ENCODE results near the gene TMEM208. TPM values are rescaled to one million over a fixed set of nuclear protein-coding genes. Genes with fewer than 3 reads are reported as not detected.
A peak's percentile ranks its signal among the peaks of the same experiment; 100 is the strongest.

Gene TMEM208
- total RNA-seq, 1 donor from 2014 or later: 49.2 TPM

DNA sequence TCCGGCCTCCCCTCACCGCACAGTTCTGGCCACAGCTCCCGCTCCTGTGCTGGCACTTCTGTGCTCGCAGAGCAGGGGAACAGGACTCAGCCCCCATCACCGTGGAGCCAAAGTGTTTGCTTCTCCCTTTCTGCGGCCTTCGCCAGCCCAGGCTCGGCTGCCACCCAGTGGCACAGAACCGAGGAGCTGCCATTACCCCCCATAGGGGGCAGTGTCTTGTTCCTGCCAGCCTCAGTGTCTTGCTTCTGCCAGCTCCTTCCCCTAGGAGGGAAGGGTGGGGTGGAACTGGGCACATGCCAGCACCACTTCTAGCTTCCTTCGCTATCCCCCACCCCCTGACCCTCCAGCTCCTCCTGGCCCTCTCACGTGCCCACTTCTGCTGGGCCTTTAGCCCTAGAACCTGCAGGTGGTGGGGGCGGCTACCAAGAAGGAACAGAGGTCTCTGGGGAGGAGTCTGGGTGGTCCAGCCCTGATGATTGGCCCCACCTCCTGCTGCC, 28.6 kb upstream of the TMEM208 start:
- H3K4me3 Mint-ChIP-seq: peak overlapping the region; percentile 39
- TF ChIP-seq, protein P1, sequence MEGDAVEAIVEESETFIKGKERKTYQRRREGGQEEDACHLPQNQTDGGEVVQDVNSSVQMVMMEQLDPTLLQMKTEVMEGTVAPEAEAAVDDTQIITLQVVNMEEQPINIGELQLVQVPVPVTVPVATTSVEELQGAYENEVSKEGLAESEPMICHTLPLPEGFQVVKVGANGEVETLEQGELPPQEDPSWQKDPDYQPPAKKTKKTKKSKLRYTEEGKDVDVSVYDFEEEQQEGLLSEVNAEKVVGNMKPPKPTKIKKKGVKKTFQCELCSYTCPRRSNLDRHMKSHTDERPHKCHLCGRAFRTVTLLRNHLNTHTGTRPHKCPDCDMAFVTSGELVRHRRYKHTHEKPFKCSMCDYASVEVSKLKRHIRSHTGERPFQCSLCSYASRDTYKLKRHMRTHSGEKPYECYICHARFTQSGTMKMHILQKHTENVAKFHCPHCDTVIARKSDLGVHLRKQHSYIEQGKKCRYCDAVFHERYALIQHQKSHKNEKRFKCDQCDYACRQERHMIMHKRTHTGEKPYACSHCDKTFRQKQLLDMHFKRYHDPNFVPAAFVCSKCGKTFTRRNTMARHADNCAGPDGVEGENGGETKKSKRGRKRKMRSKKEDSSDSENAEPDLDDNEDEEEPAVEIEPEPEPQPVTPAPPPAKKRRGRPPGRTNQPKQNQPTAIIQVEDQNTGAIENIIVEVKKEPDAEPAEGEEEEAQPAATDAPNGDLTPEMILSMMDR (conservative IDR thresholded peaks at IDR 0.05): peak; percentile 59
- no peaks in the 10 kb centered on the region for H3K9me3 Mint-ChIP-seq
- H3K36me3 Mint-ChIP-seq: peaks cover 6% of the 10 kb centered on the region
- H3K4me1 Mint-ChIP-seq (ENCODE audit: unreplicated experiment): no peaks in the 10 kb centered on the region
- H3K27ac Mint-ChIP-seq: no peak overlapping the region
- H3K27me3 Mint-ChIP-seq: no peaks in the 10 kb centered on the region
- no peak for DNase-seq (ENCODE audit: extremely low spot score, unreplicated experiment)

DNA sequence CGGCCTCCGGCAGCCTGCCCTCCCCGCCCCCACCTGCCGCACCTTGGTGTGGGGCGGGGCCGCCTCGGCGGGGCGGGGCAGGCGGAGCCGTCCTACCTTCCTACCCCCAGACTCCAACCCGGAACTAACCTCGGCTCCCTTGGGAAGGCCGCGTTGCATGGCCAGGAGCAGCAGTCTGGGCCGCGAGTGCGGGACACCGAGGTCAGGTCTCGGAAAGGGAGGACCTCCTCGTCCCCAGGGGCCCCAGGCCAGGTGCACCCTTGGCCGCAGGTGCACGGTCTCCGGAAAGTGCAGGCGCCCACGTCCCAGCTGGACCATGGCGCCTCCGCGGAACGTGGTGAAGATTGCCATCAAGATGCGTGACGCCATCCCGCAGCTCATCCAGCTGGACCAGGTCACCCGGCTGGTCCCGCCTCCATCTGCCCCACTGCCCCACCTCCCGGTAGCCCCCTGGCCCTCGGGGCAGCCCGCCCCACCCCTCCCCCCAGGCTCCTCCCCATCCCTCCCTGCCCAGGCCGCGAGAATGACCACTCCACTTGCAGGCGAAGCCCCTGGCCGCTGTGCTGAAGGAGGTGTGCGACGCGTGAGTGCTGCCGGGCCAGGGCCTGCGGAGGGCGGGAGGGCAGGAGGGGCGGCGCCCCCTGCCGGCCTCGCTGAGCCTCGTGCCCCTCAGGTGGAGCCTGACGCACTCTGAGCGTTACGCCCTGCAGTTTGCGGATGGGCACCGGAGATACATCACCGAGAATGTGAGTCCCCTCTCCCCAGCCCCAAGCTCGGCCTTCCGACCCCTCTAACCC, 27.7 kb upstream of the TMEM208 start, which contains the start of gene ELMO3:
Gene ELMO3, plus strand, starts transcription at position 121 of the 797 bp plus-strand sequence. Its CDS starts 196 bp downstream, at position 317.
- Mint-ChIP-seq H3K27ac (no peak within 1 kb of the TSS), H3K4me1 (ENCODE audit: unreplicated experiment) (no peaks in the 10 kb centered on the region), H3K36me3 (peaks cover 6% of the 10 kb centered on the region), H3K27me3 (no peaks in the 10 kb centered on the region), H3K9me3 (no peaks in the 10 kb centered on the region), H3K4me3 (peak within 1 kb of the TSS; percentile 83)
- DNase-seq (ENCODE audit: extremely low spot score, unreplicated experiment): no peak
- TF ChIP-seq, protein P1 (conservative IDR thresholded peaks at IDR 0.05): peak; percentile 56

DNA sequence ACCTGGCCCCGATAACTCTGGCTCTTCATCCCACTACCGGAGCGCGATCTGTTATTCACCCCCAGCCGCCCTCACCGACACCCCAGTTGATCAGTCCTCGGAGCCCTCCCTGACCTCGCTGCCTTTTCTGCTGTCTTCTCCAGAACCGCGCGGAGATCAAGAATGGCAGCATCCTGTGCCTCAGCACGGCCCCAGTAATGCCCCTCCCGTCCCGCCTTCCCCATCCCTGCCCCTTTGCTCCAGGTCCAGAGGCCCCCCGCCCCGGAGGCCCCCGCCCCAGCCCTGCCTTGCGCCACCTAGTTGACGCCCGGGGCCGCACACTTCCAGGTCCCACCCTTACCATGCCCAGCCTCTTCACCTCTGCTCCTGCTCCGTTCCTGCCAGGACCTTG, 27.1 kb upstream of the TMEM208 start:
- Mint-ChIP-seq H3K9me3 (no peaks in the 10 kb centered on the region), H3K27ac (no peak overlapping the region), H3K4me3 (peak overlapping the region; percentile 83), H3K4me1 (ENCODE audit: unreplicated experiment) (no peaks in the 10 kb centered on the region), H3K27me3 (no peaks in the 10 kb centered on the region), H3K36me3 (peaks cover 6% of the 10 kb centered on the region)
- TF ChIP-seq, protein P1 (conservative IDR thresholded peaks at IDR 0.05): peak; percentile 24
- DNase-seq (ENCODE audit: extremely low spot score, unreplicated experiment): no peak

DNA sequence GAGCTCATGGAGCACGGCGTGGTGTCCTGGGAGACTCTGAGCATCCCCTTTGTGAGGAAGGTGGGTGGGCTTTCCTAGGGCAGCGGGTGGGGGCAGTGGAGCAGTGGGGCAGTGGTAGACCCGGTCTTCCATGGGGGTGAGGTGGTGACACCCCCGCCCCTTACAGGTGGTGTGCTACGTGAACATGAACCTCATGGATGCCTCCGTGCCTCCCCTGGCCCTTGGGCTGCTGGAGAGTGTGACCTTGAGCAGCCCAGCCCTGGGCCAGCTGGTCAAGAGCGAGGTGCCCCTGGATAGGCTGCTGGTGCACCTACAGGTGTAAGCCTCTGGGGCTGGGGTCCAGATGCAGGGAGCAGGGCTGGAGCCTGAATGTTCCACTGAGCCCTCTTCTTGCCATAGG, 26.4 kb upstream of the TMEM208 start:
- H3K4me1 Mint-ChIP-seq (ENCODE audit: unreplicated experiment): no peaks in the 10 kb centered on the region
- H3K36me3 Mint-ChIP-seq: peaks cover 6% of the 10 kb centered on the region
- DNase-seq (ENCODE audit: extremely low spot score, unreplicated experiment): no peak
- no peaks in the 10 kb centered on the region for H3K9me3 Mint-ChIP-seq
- no peak overlapping the region for H3K27ac Mint-ChIP-seq
- peak overlapping the region; percentile 80 for H3K4me3 Mint-ChIP-seq
- no peaks in the 10 kb centered on the region for H3K27me3 Mint-ChIP-seq
- TF ChIP-seq, protein P1 (conservative IDR thresholded peaks at IDR 0.05): no peak

DNA sequence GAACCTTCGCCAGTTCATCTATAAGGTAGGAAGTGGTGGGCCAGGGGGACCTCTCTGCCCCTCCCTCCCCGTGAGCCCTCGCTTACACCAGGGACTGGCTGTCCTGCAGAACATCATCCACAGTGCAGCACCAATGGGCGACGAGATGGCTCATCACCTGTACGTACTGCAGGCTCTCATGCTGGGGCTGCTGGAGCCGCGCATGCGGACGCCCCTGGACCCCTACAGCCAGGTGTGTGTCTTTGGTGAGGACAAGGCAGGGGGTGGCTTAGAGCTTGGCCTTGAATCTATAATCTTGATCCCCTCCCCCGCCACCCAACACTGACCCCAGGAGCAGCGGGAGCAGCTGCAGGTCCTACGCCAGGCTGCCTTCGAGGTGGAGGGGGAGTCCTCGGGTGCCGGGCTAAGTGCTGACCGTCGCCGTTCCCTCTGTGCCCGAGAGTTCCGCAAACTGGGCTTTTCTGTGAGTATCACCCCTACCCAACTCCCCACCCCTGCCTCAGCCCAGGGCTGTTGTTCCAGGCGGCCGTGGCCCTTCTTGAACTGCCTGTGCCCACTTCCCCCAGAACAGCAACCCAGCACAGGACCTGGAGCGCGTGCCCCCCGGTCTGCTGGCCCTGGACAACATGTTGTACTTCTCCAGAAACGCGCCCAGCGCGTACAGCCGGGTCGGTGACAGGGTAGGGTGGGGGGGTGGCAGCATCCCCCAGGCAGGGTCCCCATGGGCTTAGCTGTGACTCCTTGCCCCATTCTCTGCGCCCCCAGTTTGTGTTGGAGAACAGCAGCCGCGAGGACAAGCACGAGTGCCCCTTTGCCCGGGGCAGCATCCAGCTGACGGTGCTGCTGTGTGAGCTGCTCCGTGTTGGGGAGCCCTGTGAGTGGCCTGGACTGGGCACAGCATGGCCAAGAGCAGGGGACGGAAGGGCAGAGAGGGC, 25.3 kb upstream of the TMEM208 start:
- Mint-ChIP-seq H3K9me3 (no peaks in the 10 kb centered on the region), H3K27ac (no peak overlapping the region), H3K36me3 (no peaks in the 10 kb centered on the region), H3K4me1 (ENCODE audit: unreplicated experiment) (no peaks in the 10 kb centered on the region), H3K4me3 (no peak overlapping the region), H3K27me3 (no peaks in the 10 kb centered on the region)
- TF ChIP-seq, protein P1 (conservative IDR thresholded peaks at IDR 0.05): no peak
- DNase-seq (ENCODE audit: extremely low spot score, unreplicated experiment): no peak

Measured in type B pancreatic cell (in vitro differentiated cells).